ENCODE data around the gene ADAM15. TPM values are rescaled to one million over a fixed set of nuclear protein-coding genes. Genes with fewer than 3 reads are reported as not detected.

ADAM15 gene
- total and polyA plus RNA-seq, 12 donors: 46.7 to 305 (median 65.0) TPM

GRCh38 chr1:155019377-155020245 lies 31.5 kb upstream of the ADAM15 start:
- ATAC-seq: no peak
- peaks cover 0 to 23% (median 8%) of the 10 kb centered on the region in 9 donors for H3K36me3 ChIP-seq
- no peaks in the 10 kb centered on the region for H3K9me3 ChIP-seq
- no peak overlapping the region for H3K4me3 ChIP-seq
- H3K4me1 ChIP-seq: peaks cover 9 to 43% (median 15%) of the 10 kb centered on the region in 9 donors
- no peak for DNase-seq
- TF ChIP-seq CTCF (IDR thresholded peaks at IDR 0.05): no peak
- 82 to 84% methylated on average over 11 of the region's 11 CpGs for WGBS, 2 donors
- intact Hi-C loops (cut with DNase I): loop anchor here in 6 of 10 donors (5.0 to 10.0 kb wide), 6 partner anchors 33 to 65 kb away; partner anchors contain the start of genes PBXIP1 (in 2 of the 6), ADAM15 (in 1 of the 6), CKS1B (in 1 of the 6) and PYGO2 (in 1 of the 6)
- no peak overlapping the region for H3K27ac ChIP-seq
- H3K27me3 ChIP-seq: no peaks in the 10 kb centered on the region

DNA sequence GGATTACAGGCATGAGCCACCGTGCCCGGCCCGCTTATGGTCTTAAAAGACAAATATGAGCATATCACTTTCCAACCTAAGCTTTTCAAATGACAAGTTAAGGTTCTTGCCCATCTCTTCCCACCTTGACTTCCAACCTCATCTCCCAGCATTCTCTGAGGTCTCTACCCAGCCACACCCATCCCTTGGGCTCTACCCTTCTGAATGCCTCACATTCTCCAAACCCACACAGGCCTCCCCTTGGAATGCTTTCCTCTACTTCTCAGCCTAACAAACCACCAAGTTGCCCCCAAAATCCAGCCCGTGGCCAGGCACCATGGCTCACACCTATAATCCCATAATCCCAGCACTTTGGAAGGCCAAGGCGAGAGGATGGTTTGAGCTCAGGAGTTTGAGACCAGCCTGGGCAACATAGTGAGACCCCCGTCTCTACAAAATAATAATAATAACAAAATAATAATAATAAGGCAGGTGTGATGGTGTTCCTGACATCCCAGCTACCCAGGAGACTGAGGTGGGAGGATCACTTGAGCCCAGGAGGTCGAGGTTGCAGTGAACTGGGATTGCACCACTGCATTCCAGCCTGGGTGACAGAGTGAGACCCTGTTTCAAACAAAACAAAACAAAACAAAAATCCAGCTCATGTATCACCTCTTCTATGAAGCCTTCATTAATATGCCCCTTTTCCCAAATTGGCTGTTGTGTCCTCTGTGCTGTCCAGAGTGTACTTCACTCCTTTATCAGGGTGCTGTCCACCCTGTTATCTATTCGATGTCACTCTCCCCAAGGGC lies 28.8 kb upstream of the ADAM15 start:
- WGBS, 2 donors: 73 to 78% methylated on average over 8 of the region's 8 CpGs
- no peak for DNase-seq
- Histone ChIP-seq H3K9me3 (no peaks in the 10 kb centered on the region), H3K4me3 (no peak overlapping the region), H3K36me3 (no peaks in the 10 kb centered on the region), H3K4me1 (peaks cover 6 to 28% (median 9%) of the 10 kb centered on the region in 9 donors), H3K27ac (no peak overlapping the region), H3K27me3 (no peaks in the 10 kb centered on the region)
- ATAC-seq: no peak
- intact Hi-C loops (cut with DNase I): no loop called here
- TF ChIP-seq CTCF (IDR thresholded peaks at IDR 0.05): no peak

DNA sequence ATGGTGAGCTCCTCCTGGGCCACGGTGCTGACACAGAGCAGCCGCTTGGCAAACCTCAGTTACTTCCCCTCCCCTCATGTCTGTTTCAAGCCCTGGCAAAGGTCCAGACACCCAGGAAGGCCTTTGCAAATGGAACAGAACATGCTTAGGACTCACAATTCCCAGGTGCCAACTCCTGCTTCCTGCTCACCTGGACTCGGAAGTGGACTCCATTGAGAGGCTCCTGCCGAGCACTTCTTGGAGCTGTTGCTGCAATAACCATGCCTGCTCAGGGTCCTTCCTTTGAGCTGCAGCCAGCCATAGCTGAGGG lies 28.2 kb upstream of the ADAM15 start:
- peak in 6 of 8 donors; percentile 24 to 48 (median 40) for ATAC-seq
- H3K36me3 ChIP-seq: no peaks in the 10 kb centered on the region
- no peak for TF ChIP-seq CTCF (IDR thresholded peaks at IDR 0.05)
- no peaks in the 10 kb centered on the region for H3K27me3 ChIP-seq
- intact Hi-C loops (cut with DNase I): no loop called here
- 53 to 64% methylated on average over 4 of the region's 4 CpGs for WGBS, 2 donors
- DNase-seq: no peak
- no peak overlapping the region for H3K4me3 ChIP-seq
- H3K4me1 ChIP-seq: peaks cover 3 to 23% (median 4%) of the 10 kb centered on the region in 9 donors
- H3K27ac ChIP-seq: no peak overlapping the region
- H3K9me3 ChIP-seq: no peaks in the 10 kb centered on the region

DNA sequence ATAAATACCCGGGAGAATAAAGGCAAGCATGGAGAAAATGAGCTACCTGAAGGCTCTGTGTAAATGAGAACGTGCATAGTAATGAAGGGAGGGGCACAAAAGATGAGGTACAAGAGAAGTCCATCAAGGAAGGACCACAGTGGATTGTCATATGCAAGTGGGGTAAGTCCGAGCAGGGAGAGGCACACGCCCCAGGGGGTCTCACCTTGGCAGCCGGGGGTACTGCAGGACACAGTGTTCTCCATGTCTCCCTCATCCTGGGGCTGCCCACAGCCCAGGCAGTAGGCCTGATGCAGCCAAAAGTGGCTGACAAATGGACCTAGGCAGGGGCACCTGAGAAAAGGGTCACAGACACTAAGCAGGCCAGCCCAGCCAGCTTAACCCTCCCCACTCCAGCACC lies 27.5 kb upstream of the ADAM15 start:
- Histone ChIP-seq H3K27me3 (no peaks in the 10 kb centered on the region), H3K36me3 (no peaks in the 10 kb centered on the region), H3K9me3 (no peaks in the 10 kb centered on the region), H3K4me1 (peaks cover 0 to 16% (median 0%) of the 10 kb centered on the region in 9 donors), H3K4me3 (no peak overlapping the region), H3K27ac (no peak overlapping the region)
- DNase-seq: no peak
- no peak for TF ChIP-seq CTCF (IDR thresholded peaks at IDR 0.05)
- no peak for ATAC-seq
- WGBS, 2 donors: 81 to 89% methylated on average over 5 of the region's 5 CpGs
- intact Hi-C loops (cut with DNase I): no loop called here

Data from heart right ventricle (tissue), 16 donors.